HEK293T (cell line): ENCODE data around the gene SOX4.

Source experiments
- ARNT ChIP-seq: fragments of 450-650 bp; IDR thresholded peaks from 2 replicates; pipeline ENCODE4 v1.6.1; 2017; ENCODE audit warnings: mild to moderate bottlenecking
- SP1 ChIP-seq: fragments of 450-650 bp; IDR thresholded peaks from 2 replicates; pipeline ENCODE4 v1.6.1; 2017

DNA sequence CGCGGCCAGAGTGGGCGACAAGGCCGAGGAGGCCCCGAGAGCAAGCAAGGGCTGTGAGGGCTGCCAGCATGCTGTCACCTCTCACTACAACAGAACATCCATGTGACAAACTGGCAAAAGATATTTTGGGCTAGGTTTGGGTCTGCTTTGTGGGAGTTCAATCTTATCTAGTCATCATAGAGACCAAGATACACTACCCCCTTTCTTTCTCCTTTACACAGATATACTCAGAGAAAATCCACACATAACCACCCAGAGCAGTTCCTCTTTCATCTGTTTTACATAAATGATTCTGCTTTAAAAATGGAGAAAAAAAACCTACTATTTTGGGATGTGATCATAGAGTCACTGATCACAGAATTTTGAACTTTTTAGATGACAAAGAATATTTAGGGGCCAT is 16.8 kb downstream of the SOX4 start:
- no peak for TF ChIP-seq SP1
- TF ChIP-seq ARNT: no peak
